Parathyroid adenoma (tissue), 2 donors: ENCODE data around the gene WNT3.
"Not testable (repeated sequence)": the region's sequence is repeated elsewhere in the genome, so short reads cannot be mapped to it uniquely, and the experiment has no call there.

ENCODE experiments used
- H2AFZ ChIP-seq: fragments of 300-600 bp; sonication (generic); one replicate; pipeline ENCODE4 v1.7.0; 2017; ENCODE audit warnings: antibody characterized with exemption, mild to moderate bottlenecking
- H3K27ac ChIP-seq: fragments of 300-600 bp; sonication (generic); one replicate; pipeline ENCODE4 v1.7.0; 2017
- H3K27me3 ChIP-seq: fragments of 300-600 bp; sonication (generic); one replicate; pipeline ENCODE4 v1.7.0; 2017; ENCODE audit warnings: low read length; ENCODE audit not compliant: control insufficient read depth, insufficient read depth
- H3K36me3 ChIP-seq: fragments of 300-600 bp; sonication (generic); one replicate; pipeline ENCODE4 v1.7.0; 2017; ENCODE audit warnings: low read length; ENCODE audit not compliant: control insufficient read depth, insufficient read depth
- H3K4me1 ChIP-seq: fragments of 300-600 bp; sonication (generic); one replicate; pipeline ENCODE4 v1.7.0; 2017; ENCODE audit warnings: control low read depth
- H3K4me2 ChIP-seq: fragments of 300-600 bp; sonication (generic); one replicate; pipeline ENCODE4 v1.7.0; 2017; ENCODE audit warnings: low read length
- H3K4me3 ChIP-seq: fragments of 300-600 bp; sonication (generic); one replicate; pipeline ENCODE4 v1.7.0; 2017; ENCODE audit warnings: low read depth, low read length
- H3K79me2 ChIP-seq: fragments of 300-600 bp; sonication (generic); one replicate; pipeline ENCODE4 v1.7.0; 2017; ENCODE audit warnings: control low read depth
- H3K9ac ChIP-seq: fragments of 300-600 bp; sonication (generic); one replicate; pipeline ENCODE4 v1.7.0; 2017; ENCODE audit warnings: mild to moderate bottlenecking
- H3K9me3 ChIP-seq: fragments of 300-600 bp; sonication (generic); one replicate; pipeline ENCODE4 v1.7.0; 2017; ENCODE audit warnings: low read length; ENCODE audit not compliant: control insufficient read depth
- CTCF ChIP-seq: fragments of 300-600 bp; sonication (generic); IDR thresholded peaks from one replicate; pipeline ENCODE4 v1.7.0; 2017; ENCODE audit warnings: antibody characterized with exemption, mild to moderate bottlenecking
- donor health status: primary hyperparathyroidism.

WNT3 gene

GRCh38 chr17:46769531-46770438 is 48.7 kb downstream of the WNT3 start:
- H3K4me2 ChIP-seq = no peak overlapping the region
- no peak overlapping the region for H3K27ac ChIP-seq
- no peaks in the 10 kb centered on the region for H3K27me3 ChIP-seq
- no peak overlapping the region for H3K9ac ChIP-seq
- H3K4me1 ChIP-seq = peaks cover 4% of the 10 kb centered on the region
- no peaks in the 10 kb centered on the region for H3K9me3 ChIP-seq
- no peak overlapping the region for H2AFZ ChIP-seq
- no peaks in the 10 kb centered on the region for H3K36me3 ChIP-seq
- H3K79me2 ChIP-seq = no peaks in the 10 kb centered on the region
- TF ChIP-seq CTCF = no peak
- no peak overlapping the region for H3K4me3 ChIP-seq

GRCh38 chr17:46768896-46769295 is 49.6 kb downstream of the WNT3 start:
- H3K36me3 ChIP-seq, H2AFZ ChIP-seq, H3K4me3 ChIP-seq, H3K9me3 ChIP-seq, H3K27me3 ChIP-seq, H3K27ac ChIP-seq, H3K79me2 ChIP-seq, H3K4me1 ChIP-seq, H3K4me2 ChIP-seq, H3K9ac ChIP-seq: not testable (repeated sequence)

GRCh38 chr17:46768540-46768870 is 50.0 kb downstream of the WNT3 start:
- H3K27me3 ChIP-seq = no peaks in the 10 kb centered on the region
- H3K27ac ChIP-seq = no peak overlapping the region
- H3K4me2 ChIP-seq = no peak overlapping the region

GRCh38 chr17:46766493-46767491 is 51.7 kb downstream of the WNT3 start:
- H3K9me3 ChIP-seq = no peaks in the 10 kb centered on the region
- H3K27me3 ChIP-seq = no peaks in the 10 kb centered on the region
- H3K4me1 ChIP-seq = no peaks in the 10 kb centered on the region
- no peak for TF ChIP-seq CTCF
- H3K9ac ChIP-seq = no peak overlapping the region
- H3K4me3 ChIP-seq = no peak overlapping the region
- no peak overlapping the region for H3K4me2 ChIP-seq
- H2AFZ ChIP-seq = no peak overlapping the region
- no peak overlapping the region for H3K27ac ChIP-seq
- no peaks in the 10 kb centered on the region for H3K36me3 ChIP-seq
- no peaks in the 10 kb centered on the region for H3K79me2 ChIP-seq

More at GRCh38 chr17:46768540-46768870, 50.0 kb downstream of the WNT3 start:
- H2AFZ ChIP-seq = no peak overlapping the region
- no peaks in the 10 kb centered on the region for H3K36me3 ChIP-seq
- H3K4me1 ChIP-seq = peaks cover 4% of the 10 kb centered on the region
- H3K79me2 ChIP-seq = no peaks in the 10 kb centered on the region
- no peak for TF ChIP-seq CTCF
- H3K9me3 ChIP-seq = no peaks in the 10 kb centered on the region
- H3K9ac ChIP-seq = no peak overlapping the region
- no peak overlapping the region for H3K4me3 ChIP-seq

GRCh38 chr17:46765453-46765852 is 53.0 kb downstream of the WNT3 start:
- no peaks in the 10 kb centered on the region for H3K79me2 ChIP-seq
- H3K4me2 ChIP-seq = no peak overlapping the region
- H3K9ac ChIP-seq = no peak overlapping the region
- no peaks in the 10 kb centered on the region for H3K27me3 ChIP-seq
- no peak for TF ChIP-seq CTCF
- no peaks in the 10 kb centered on the region for H3K9me3 ChIP-seq
- H3K4me1 ChIP-seq = no peaks in the 10 kb centered on the region
- no peak overlapping the region for H2AFZ ChIP-seq
- no peak overlapping the region for H3K27ac ChIP-seq
- H3K4me3 ChIP-seq = no peak overlapping the region
- no peaks in the 10 kb centered on the region for H3K36me3 ChIP-seq
